Measurements from ENCODE around the gene GRAMD4. TPM values are rescaled to one million over a fixed set of nuclear protein-coding genes. Genes with fewer than 3 reads are reported as not detected.
"Not testable (repeated sequence)": the region's sequence is repeated elsewhere in the genome, so short reads cannot be mapped to it uniquely, and the experiment has no call there.

GRAMD4 gene
- total and polyA plus RNA-seq, 10 donors, result 16.0 to 46.1 (median 28.6) TPM

GRCh38 chr22:46632646-46633249 is 12.6 kb downstream of the GRAMD4 start:
- DNase-seq, result no peak
- no peak for TF ChIP-seq POLR2AphosphoS5 (IDR thresholded peaks at IDR 0.05)
- no peak overlapping the region for H3K4me3 ChIP-seq
- H3K27ac ChIP-seq, result no peak overlapping the region
- H3K36me3 ChIP-seq, result peaks cover 0 to 75% (median 3%) of the 10 kb centered on the region in 6 donors
- peaks cover 0 to 12% (median 0%) of the 10 kb centered on the region in 6 donors for H3K4me1 ChIP-seq
- no peaks in the 10 kb centered on the region for H3K9me3 ChIP-seq
- no peaks in the 10 kb centered on the region for H3K27me3 ChIP-seq (replicated peaks in 1 of 7)
- WGBS, 5 donors, result 91 to 94% (median 93%) methylated on average over 12 to 18 of the region's 18 CpGs
- intact Hi-C loops (cut with DNase I; ENCODE audit: low total_unique reads), result no loop called here

GRCh38 chr22:46633334-46633890 is 13.2 kb downstream of the GRAMD4 start:
- H3K27ac ChIP-seq, result no peak overlapping the region
- H3K9me3 ChIP-seq, result no peaks in the 10 kb centered on the region
- peaks cover 0 to 12% (median 0%) of the 10 kb centered on the region in 6 donors for H3K4me1 ChIP-seq
- TF ChIP-seq POLR2AphosphoS5 (IDR thresholded peaks at IDR 0.05) (no peak), POLR2A (IDR thresholded peaks at IDR 0.05) (no peak), CTCF (IDR thresholded peaks at IDR 0.05 in 8 of 11, conservative IDR thresholded peaks at IDR 0.05 in 3 of 11) (no peak)
- no peak for DNase-seq
- intact Hi-C loops (cut with DNase I; ENCODE audit: low total_unique reads), result no loop called here
- H3K36me3 ChIP-seq, result peaks cover 0 to 76% (median 0%) of the 10 kb centered on the region in 6 donors
- H3K4me3 ChIP-seq, result no peak overlapping the region
- 74 to 85% (median 79%) methylated on average over 5 to 10 of the region's 10 CpGs for WGBS, 5 donors
- no peaks in the 10 kb centered on the region for H3K27me3 ChIP-seq (replicated peaks in 1 of 7)

- Histone ChIP-seq H3K27ac (no peak overlapping the region), H3K9me3 (no peaks in the 10 kb centered on the region), H3K4me3 (no peak overlapping the region), H3K27me3 (replicated peaks in 1 of 7) (no peaks in the 10 kb centered on the region), H3K4me1 (peaks cover 0 to 12% (median 0%) of the 10 kb centered on the region in 6 donors), H3K36me3 (peaks cover 0 to 69% (median 0%) of the 10 kb centered on the region in 6 donors)
- no peak for TF ChIP-seq CTCF (IDR thresholded peaks at IDR 0.05 in 8 of 11, conservative IDR thresholded peaks at IDR 0.05 in 3 of 11)
- TF ChIP-seq POLR2A (IDR thresholded peaks at IDR 0.05), result no peak
- TF ChIP-seq POLR2AphosphoS5 (IDR thresholded peaks at IDR 0.05), result no peak
- DNase-seq, result no peak
- intact Hi-C loops (cut with DNase I; ENCODE audit: low total_unique reads), result no loop called here
- 84 to 89% (median 85%) methylated on average over 11 of the region's 11 CpGs for WGBS, 5 donors
Measured at GRCh38 chr22:46634011-46634699, 14.0 kb downstream of the GRAMD4 start.

- H3K27ac ChIP-seq; H3K27me3 ChIP-seq (replicated peaks in 1 of 7); H3K9me3 ChIP-seq; H3K4me3 ChIP-seq; intact Hi-C loops (cut with DNase I; ENCODE audit: low total_unique reads); DNase-seq: not testable (repeated sequence)
- 61 to 82% (median 71%) methylated on average over 9 to 29 of the region's 30 CpGs for WGBS, 5 donors
- peaks cover 0 to 12% (median 0%) of the 10 kb centered on the region in 6 donors for H3K4me1 ChIP-seq
- peaks cover 0 to 66% (median 0%) of the 10 kb centered on the region in 6 donors for H3K36me3 ChIP-seq
Measured at GRCh38 chr22:46634973-46635685, 14.9 kb downstream of the GRAMD4 start.
